Skin of body (tissue), 2 donors: Measurements from ENCODE around the gene RTCB. TPM values are rescaled to one million over a fixed set of nuclear protein-coding genes. Genes with fewer than 3 reads are reported as not detected.
"Not testable (repeated sequence)": the region's sequence is repeated elsewhere in the genome, so short reads cannot be mapped to it uniquely, and the experiment has no call there.

Source experiments
- DNase-seq: peaks from one replicate; lab custom pipeline; 2025; lab: John Stamatoyannopoulos, UW
- total RNA-seq: library from RNA; depleted of rRNA; stranded (reverse); fragments of >200 nt; gene quantifications from one replicate; pipeline ENCODE4 v1.2.3, GENCODE V29; 2014

RTCB gene
- total RNA-seq, 1 donor from 2014 or later = 77.5 TPM

GRCh38 chr22:32389685-32390084 lies 22.4 kb downstream of the RTCB start:
- DNase-seq = no peak

- DNase-seq = no peak
Measured at GRCh38 chr22:32385681-32386080, 26.4 kb downstream of the RTCB start.

GRCh38 chr22:32380991-32381390 lies 31.1 kb downstream of the RTCB start:
- DNase-seq = no peak

- DNase-seq = no peak
Measured at GRCh38 chr22:32378707-32379272, 33.3 kb downstream of the RTCB start.

GRCh38 chr22:32376681-32377080 lies 35.4 kb downstream of the RTCB start:
- DNase-seq = no peak

- DNase-seq = no peak
Measured at GRCh38 chr22:32375678-32376450, 36.2 kb downstream of the RTCB start.

- no peak for DNase-seq
Measured at GRCh38 chr22:32364210-32364609, 47.8 kb downstream of the RTCB start.

- no peak for DNase-seq
Measured at GRCh38 chr22:32361257-32361656, 50.8 kb downstream of the RTCB start.

GRCh38 chr22:32360096-32360495 lies 52.0 kb downstream of the RTCB start:
- not testable (repeated sequence) for DNase-seq

GRCh38 chr22:32357567-32357966 lies 54.5 kb downstream of the RTCB start, which contains the start of gene RFPL3:
Gene RFPL3 (plus strand): TSS chr22:32357867. CDS start chr22:32358072, 205 bp downstream.
- DNase-seq = not testable (repeated sequence)

- DNase-seq = no peak
Measured at GRCh38 chr22:32355760-32356159, 56.3 kb downstream of the RTCB start.

GRCh38 chr22:32354360-32355351 lies 57.4 kb downstream of the RTCB start:
- DNase-seq = no peak

- DNase-seq = no peak
Measured at GRCh38 chr22:32353840-32354239, 58.2 kb downstream of the RTCB start.

GRCh38 chr22:32353292-32353691 lies 58.8 kb downstream of the RTCB start:
- DNase-seq = no peak

- no peak for DNase-seq
Measured at GRCh38 chr22:32352681-32353080, 59.4 kb downstream of the RTCB start.

GRCh38 chr22:32351875-32352274 lies 60.2 kb downstream of the RTCB start:
- DNase-seq = not testable (repeated sequence)

GRCh38 chr22:32348031-32348611 lies 63.9 kb downstream of the RTCB start:
- DNase-seq = no peak

GRCh38 chr22:32343941-32344340 lies 68.1 kb downstream of the RTCB start:
- no peak for DNase-seq

- DNase-seq = no peak
Measured at GRCh38 chr22:32342977-32343376, 69.1 kb downstream of the RTCB start.

GRCh38 chr22:32341122-32341740 lies 70.8 kb downstream of the RTCB start:
- no peak for DNase-seq

- no peak for DNase-seq
Measured at GRCh38 chr22:32340411-32340810, 71.6 kb downstream of the RTCB start.
